ENCODE measurements around the gene DFFA. TPM values are rescaled to one million over a fixed set of nuclear protein-coding genes. Genes with fewer than 3 reads are reported as not detected.
"Not testable (repeated sequence)": the region's sequence is repeated elsewhere in the genome, so short reads cannot be mapped to it uniquely, and the experiment has no call there.

DFFA gene
- polyA plus RNA-seq, 4 donors: 8.9 to 30.3 (median 17.2) TPM

GRCh38 chr1:10480614-10481013 lies 8.3 kb upstream of the DFFA start:
- Histone ChIP-seq H3K9me3 (ENCODE audit: control insufficient read depth in 2 of 2, insufficient read depth in 1 of 2, low read depth in 1 of 2, low read length in 1 of 2) (no peaks in the 10 kb centered on the region), H3K4me3 (ENCODE audit: low read depth in 1 of 3, low read length in 3 of 3) (no peak overlapping the region), H3K4me1 (ENCODE audit: control insufficient read depth in 3 of 3, insufficient read depth in 2 of 3, low read depth in 1 of 3, low read length in 2 of 3) (peaks cover 0 to 17% (median 0%) of the 10 kb centered on the region in 3 donors), H3K36me3 (ENCODE audit: control insufficient read depth in 3 of 3, insufficient read depth in 2 of 3, low read depth in 1 of 3, low read length in 3 of 3) (peaks cover 0 to 35% (median 2%) of the 10 kb centered on the region in 3 donors), H3K27me3 (ENCODE audit: control insufficient read depth in 3 of 3, insufficient read depth in 3 of 3, low read length in 3 of 3) (no peaks in the 10 kb centered on the region), H3K27ac (ENCODE audit: low read depth in 1 of 3, low read length in 2 of 3) (no peak overlapping the region)
- no peak for DNase-seq
- WGBS, 3 donors: 79 to 91% (median 90%) methylated on average over 2 of the region's 2 CpGs
- no peak for FAIRE-seq

GRCh38 chr1:10479296-10479695 lies 7.0 kb upstream of the DFFA start:
- peak overlapping the region in 1 of 3 donors; percentile 39 for H3K27ac ChIP-seq (ENCODE audit: low read depth in 1 of 3, low read length in 2 of 3)

GRCh38 chr1:10475510-10475909 lies 3.2 kb upstream of the DFFA start:
- H3K27me3 ChIP-seq (ENCODE audit: control insufficient read depth in 3 of 3, insufficient read depth in 3 of 3, low read length in 3 of 3): no peaks in the 10 kb centered on the region
- FAIRE-seq (no peak), DNase-seq (peak; percentile 78 to 80)
- WGBS, 3 donors: 1 to 4% (median 4%) methylated on average over 13 of the region's 13 CpGs
- H3K9me3 ChIP-seq (ENCODE audit: control insufficient read depth in 2 of 2, insufficient read depth in 1 of 2, low read depth in 1 of 2, low read length in 1 of 2): no peaks in the 10 kb centered on the region
- H3K36me3 ChIP-seq (ENCODE audit: control insufficient read depth in 3 of 3, insufficient read depth in 2 of 3, low read depth in 1 of 3, low read length in 3 of 3): peaks cover 0 to 10% (median 2%) of the 10 kb centered on the region in 3 donors
- H3K4me1 ChIP-seq (ENCODE audit: control insufficient read depth in 3 of 3, insufficient read depth in 2 of 3, low read depth in 1 of 3, low read length in 2 of 3): peaks cover 0 to 17% (median 2%) of the 10 kb centered on the region in 3 donors
- H3K4me3 ChIP-seq (ENCODE audit: low read depth in 1 of 3, low read length in 3 of 3): peak overlapping the region; percentile 70 to 99 (median 92)
- peak overlapping the region; percentile 84 to 92 (median 86) for H3K27ac ChIP-seq (ENCODE audit: low read depth in 1 of 3, low read length in 2 of 3)

More at GRCh38 chr1:10479296-10479695, 7.0 kb upstream of the DFFA start:
- no peaks in the 10 kb centered on the region for H3K27me3 ChIP-seq (ENCODE audit: control insufficient read depth in 3 of 3, insufficient read depth in 3 of 3, low read length in 3 of 3)
- H3K4me1 ChIP-seq (ENCODE audit: control insufficient read depth in 3 of 3, insufficient read depth in 2 of 3, low read depth in 1 of 3, low read length in 2 of 3): peaks cover 0 to 17% (median 0%) of the 10 kb centered on the region in 3 donors
- peaks cover 0 to 30% (median 2%) of the 10 kb centered on the region in 3 donors for H3K36me3 ChIP-seq (ENCODE audit: control insufficient read depth in 3 of 3, insufficient read depth in 2 of 3, low read depth in 1 of 3, low read length in 3 of 3)
- no peak for FAIRE-seq
- WGBS, 3 donors: 62 to 72% (median 64%) methylated on average over 8 of the region's 8 CpGs
- H3K9me3 ChIP-seq (ENCODE audit: control insufficient read depth in 2 of 2, insufficient read depth in 1 of 2, low read depth in 1 of 2, low read length in 1 of 2): no peaks in the 10 kb centered on the region
- H3K4me3 ChIP-seq (ENCODE audit: low read depth in 1 of 3, low read length in 3 of 3): no peak overlapping the region
- DNase-seq: peak in 1 of 2 donors; percentile 55

- Histone ChIP-seq H3K36me3 (ENCODE audit: control insufficient read depth in 3 of 3, insufficient read depth in 2 of 3, low read depth in 1 of 3, low read length in 3 of 3) (peaks cover 0 to 11% (median 2%) of the 10 kb centered on the region in 3 donors), H3K4me1 (ENCODE audit: control insufficient read depth in 3 of 3, insufficient read depth in 2 of 3, low read depth in 1 of 3, low read length in 2 of 3) (peaks cover 0 to 17% (median 2%) of the 10 kb centered on the region in 3 donors), H3K9me3 (ENCODE audit: control insufficient read depth in 2 of 2, insufficient read depth in 1 of 2, low read depth in 1 of 2, low read length in 1 of 2) (no peaks in the 10 kb centered on the region), H3K27ac (ENCODE audit: low read depth in 1 of 3, low read length in 2 of 3) (peak within 1 kb of the TSS; percentile 84 to 92 (median 86)), H3K4me3 (ENCODE audit: low read depth in 1 of 3, low read length in 3 of 3) (peak within 1 kb of the TSS; percentile 70 to 99 (median 92)), H3K27me3 (ENCODE audit: control insufficient read depth in 3 of 3, insufficient read depth in 3 of 3, low read length in 3 of 3) (no peaks in the 10 kb centered on the region)
- 11 to 14% (median 12%) methylated on average over 39 to 50 of the region's 50 CpGs for WGBS, 3 donors
- DNase-seq: peak; percentile 94 to 95
- no peak for FAIRE-seq
These were observed 2.5 kb upstream of the DFFA start, which contains the start of gene PEX14 for GRCh38 chr1:10474613-10475507. PEX14 (plus strand) TSS chr1:10474950; CDS start chr1:10474967, 17 bp downstream.

- peak overlapping the region in 1 of 3 donors; percentile 92 for H3K27ac ChIP-seq (ENCODE audit: low read depth in 1 of 3, low read length in 2 of 3)
These were observed 1.9 kb upstream of the DFFA start for GRCh38 chr1:10474309-10474612.

GRCh38 chr1:10473145-10473765 lies 926 bp upstream of the DFFA start:
- Histone ChIP-seq H3K27me3 (ENCODE audit: control insufficient read depth in 3 of 3, insufficient read depth in 3 of 3, low read length in 3 of 3) (no peaks in the 10 kb centered on the region), H3K4me1 (ENCODE audit: control insufficient read depth in 3 of 3, insufficient read depth in 2 of 3, low read depth in 1 of 3, low read length in 2 of 3) (peaks cover 0 to 12% (median 2%) of the 10 kb centered on the region in 3 donors), H3K36me3 (ENCODE audit: control insufficient read depth in 3 of 3, insufficient read depth in 2 of 3, low read depth in 1 of 3, low read length in 3 of 3) (peaks cover 0 to 15% (median 0%) of the 10 kb centered on the region in 3 donors), H3K4me3 (ENCODE audit: low read depth in 1 of 3, low read length in 3 of 3) (no peak overlapping the region), H3K9me3 (ENCODE audit: control insufficient read depth in 2 of 2, insufficient read depth in 1 of 2, low read depth in 1 of 2, low read length in 1 of 2) (no peaks in the 10 kb centered on the region), H3K27ac (ENCODE audit: low read depth in 1 of 3, low read length in 2 of 3) (no peak overlapping the region)
- FAIRE-seq (no peak), DNase-seq (no peak)
- 86 to 92% (median 92%) methylated on average over 23 of the region's 23 CpGs for WGBS, 3 donors

More at GRCh38 chr1:10474309-10474612, 1.9 kb upstream of the DFFA start:
- not testable (repeated sequence) for H3K9me3 ChIP-seq (ENCODE audit: control insufficient read depth in 2 of 2, insufficient read depth in 1 of 2, low read depth in 1 of 2, low read length in 1 of 2); DNase-seq; FAIRE-seq; H3K27me3 ChIP-seq (ENCODE audit: control insufficient read depth in 3 of 3, insufficient read depth in 3 of 3, low read length in 3 of 3)
- H3K36me3 ChIP-seq (ENCODE audit: control insufficient read depth in 3 of 3, insufficient read depth in 2 of 3, low read depth in 1 of 3, low read length in 3 of 3): peaks cover 0 to 13% (median 2%) of the 10 kb centered on the region in 3 donors
- H3K4me3 ChIP-seq (ENCODE audit: low read depth in 1 of 3, low read length in 3 of 3): peak overlapping the region in 2 of 3 donors; percentile 70 to 92
- 87 to 92% (median 88%) methylated on average over 10 of the region's 10 CpGs for WGBS, 3 donors
- H3K4me1 ChIP-seq (ENCODE audit: control insufficient read depth in 3 of 3, insufficient read depth in 2 of 3, low read depth in 1 of 3, low read length in 2 of 3): peaks cover 0 to 17% (median 2%) of the 10 kb centered on the region in 3 donors

GRCh38 chr1:10471411-10472219 lies 714 bp downstream of the DFFA start:
- Histone ChIP-seq H3K36me3 (ENCODE audit: control insufficient read depth in 3 of 3, insufficient read depth in 2 of 3, low read depth in 1 of 3, low read length in 3 of 3) (peaks cover 3 to 25% (median 3%) of the 10 kb centered on the region in 3 donors), H3K27me3 (ENCODE audit: control insufficient read depth in 3 of 3, insufficient read depth in 3 of 3, low read length in 3 of 3) (no peaks in the 10 kb centered on the region), H3K9me3 (ENCODE audit: control insufficient read depth in 2 of 2, insufficient read depth in 1 of 2, low read depth in 1 of 2, low read length in 1 of 2) (no peaks in the 10 kb centered on the region), H3K4me1 (ENCODE audit: control insufficient read depth in 3 of 3, insufficient read depth in 2 of 3, low read depth in 1 of 3, low read length in 2 of 3) (peaks cover 0 to 10% (median 2%) of the 10 kb centered on the region in 3 donors), H3K4me3 (ENCODE audit: low read depth in 1 of 3, low read length in 3 of 3) (peak overlapping the region; percentile 61 to 77 (median 75)), H3K27ac (ENCODE audit: low read depth in 1 of 3, low read length in 2 of 3) (peak overlapping the region; percentile 7 to 66 (median 64))
- DNase-seq (no peak), FAIRE-seq (no peak)
- WGBS, 3 donors: 5 to 8% (median 7%) methylated on average over 23 of the region's 23 CpGs
